ENCODE measurements around the gene CTIF.

The CTIF gene

DNA sequence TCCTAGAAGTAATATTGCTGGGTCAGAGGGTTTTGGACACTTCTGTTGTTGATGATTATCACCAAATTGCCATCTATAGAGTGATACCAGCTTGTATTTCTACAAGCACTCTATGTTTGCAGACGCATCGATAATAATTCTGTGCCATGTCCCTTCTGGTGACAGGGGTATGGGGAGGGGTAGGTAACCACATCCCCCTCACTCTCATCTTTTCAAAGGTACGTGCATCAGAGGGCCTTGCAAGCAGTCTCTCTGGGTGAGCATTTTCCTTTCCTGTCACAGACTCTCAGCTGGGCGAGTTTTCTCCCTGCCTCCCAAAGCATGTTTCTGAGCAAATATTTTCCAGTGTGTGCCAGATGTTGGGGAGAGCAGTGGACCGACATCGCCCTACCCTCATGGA, 314.0 kb downstream of the CTIF start:
- H3K27me3 ChIP-seq (ENCODE audit: low read depth, low read length): no peaks in the 10 kb centered on the region

DNA sequence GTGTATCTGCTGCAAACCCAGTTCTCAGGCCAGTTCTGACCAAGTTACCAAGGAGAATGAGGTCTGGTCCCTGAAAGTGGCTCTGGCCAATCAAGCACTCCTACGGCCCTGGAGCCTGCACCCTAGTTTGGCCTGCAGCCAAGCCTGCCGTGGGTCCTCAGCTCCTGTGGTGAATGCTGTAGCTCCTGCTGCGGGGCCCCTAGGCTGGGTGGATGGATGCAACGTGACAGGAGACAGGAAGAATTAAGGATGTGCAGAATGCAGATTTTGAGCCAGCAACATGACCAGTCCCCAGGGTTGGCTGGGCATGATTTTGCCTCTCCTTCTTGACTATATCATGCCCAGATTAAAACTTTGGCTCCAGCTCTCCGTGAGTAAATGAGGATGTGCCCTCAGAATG, 314.8 kb downstream of the CTIF start:
- Histone ChIP-seq H3K4me2 (ENCODE audit: low read length) (no peak overlapping the region), H2AFZ (ENCODE audit: low read depth, low read length) (no peak overlapping the region), H3K9me3 (ENCODE audit: insufficient read depth, low read length) (no peaks in the 10 kb centered on the region), H3K79me2 (ENCODE audit: low read length) (no peaks in the 10 kb centered on the region), H3K27me3 (ENCODE audit: low read depth, low read length) (no peaks in the 10 kb centered on the region), H4K20me1 (ENCODE audit: insufficient read depth, low read length) (no peaks in the 10 kb centered on the region), H3K4me3 (ENCODE audit: low read length) (no peak overlapping the region), H3K36me3 (replicated peaks; ENCODE audit: low read depth, low read length) (no peaks in the 10 kb centered on the region), H3K9ac (ENCODE audit: low read length) (no peak overlapping the region), H3K4me1 (ENCODE audit: low read length) (peaks cover 3% of the 10 kb centered on the region), H3K27ac (ENCODE audit: low read length) (no peak overlapping the region)
- no peak for TF ChIP-seq EZH2phosphoT487 (IDR thresholded peaks at IDR 0.05; ENCODE audit: low read depth)
- TF ChIP-seq, protein P1, sequence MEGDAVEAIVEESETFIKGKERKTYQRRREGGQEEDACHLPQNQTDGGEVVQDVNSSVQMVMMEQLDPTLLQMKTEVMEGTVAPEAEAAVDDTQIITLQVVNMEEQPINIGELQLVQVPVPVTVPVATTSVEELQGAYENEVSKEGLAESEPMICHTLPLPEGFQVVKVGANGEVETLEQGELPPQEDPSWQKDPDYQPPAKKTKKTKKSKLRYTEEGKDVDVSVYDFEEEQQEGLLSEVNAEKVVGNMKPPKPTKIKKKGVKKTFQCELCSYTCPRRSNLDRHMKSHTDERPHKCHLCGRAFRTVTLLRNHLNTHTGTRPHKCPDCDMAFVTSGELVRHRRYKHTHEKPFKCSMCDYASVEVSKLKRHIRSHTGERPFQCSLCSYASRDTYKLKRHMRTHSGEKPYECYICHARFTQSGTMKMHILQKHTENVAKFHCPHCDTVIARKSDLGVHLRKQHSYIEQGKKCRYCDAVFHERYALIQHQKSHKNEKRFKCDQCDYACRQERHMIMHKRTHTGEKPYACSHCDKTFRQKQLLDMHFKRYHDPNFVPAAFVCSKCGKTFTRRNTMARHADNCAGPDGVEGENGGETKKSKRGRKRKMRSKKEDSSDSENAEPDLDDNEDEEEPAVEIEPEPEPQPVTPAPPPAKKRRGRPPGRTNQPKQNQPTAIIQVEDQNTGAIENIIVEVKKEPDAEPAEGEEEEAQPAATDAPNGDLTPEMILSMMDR (IDR thresholded peaks at IDR 0.05; ENCODE audit: low read depth, low read length): no peak

More for the DNA sequence above, 314.0 kb downstream of the CTIF start:
- Histone ChIP-seq H3K27ac (ENCODE audit: low read length) (no peak overlapping the region), H3K79me2 (ENCODE audit: low read length) (no peaks in the 10 kb centered on the region), H3K4me2 (ENCODE audit: low read length) (no peak overlapping the region), H3K36me3 (replicated peaks; ENCODE audit: low read depth, low read length) (no peaks in the 10 kb centered on the region), H3K4me1 (ENCODE audit: low read length) (peaks cover 3% of the 10 kb centered on the region), H3K9ac (ENCODE audit: low read length) (no peak overlapping the region), H3K9me3 (ENCODE audit: insufficient read depth, low read length) (no peaks in the 10 kb centered on the region), H2AFZ (ENCODE audit: low read depth, low read length) (no peak overlapping the region), H3K4me3 (ENCODE audit: low read length) (no peak overlapping the region), H4K20me1 (ENCODE audit: insufficient read depth, low read length) (no peaks in the 10 kb centered on the region)
- TF ChIP-seq, protein P1 (IDR thresholded peaks at IDR 0.05; ENCODE audit: low read depth, low read length): no peak
- TF ChIP-seq EZH2phosphoT487 (IDR thresholded peaks at IDR 0.05; ENCODE audit: low read depth): no peak

DNA sequence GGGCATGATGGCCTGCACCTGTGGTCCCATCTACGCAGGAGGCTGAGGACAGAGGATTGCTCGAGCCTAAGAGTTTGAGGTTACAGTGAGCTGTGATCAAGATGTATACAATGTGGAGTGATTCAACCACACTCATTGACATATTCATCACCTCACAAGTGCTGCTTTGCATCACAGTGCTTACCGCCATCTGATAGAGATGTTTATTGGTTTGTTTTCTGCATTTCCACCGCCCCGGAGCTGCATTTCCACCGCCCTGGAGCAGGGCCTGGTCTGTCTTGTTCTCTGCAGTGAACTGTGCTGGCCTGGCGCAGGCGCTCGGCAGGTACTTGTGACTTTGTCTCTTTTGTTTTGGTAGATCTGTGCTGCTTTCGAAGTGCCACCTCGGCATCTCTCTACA, 315.9 kb downstream of the CTIF start:
- no peaks in the 10 kb centered on the region for H3K79me2 ChIP-seq (ENCODE audit: low read length)
- H3K4me2 ChIP-seq (ENCODE audit: low read length): no peak overlapping the region
- no peak overlapping the region for H3K4me3 ChIP-seq (ENCODE audit: low read length)
- H3K9me3 ChIP-seq (ENCODE audit: insufficient read depth, low read length): no peaks in the 10 kb centered on the region
- H3K4me1 ChIP-seq (ENCODE audit: low read length): peaks cover 3% of the 10 kb centered on the region
- no peak overlapping the region for H2AFZ ChIP-seq (ENCODE audit: low read depth, low read length)
- no peaks in the 10 kb centered on the region for H4K20me1 ChIP-seq (ENCODE audit: insufficient read depth, low read length)
- TF ChIP-seq, protein P1 (IDR thresholded peaks at IDR 0.05; ENCODE audit: low read depth, low read length): no peak
- TF ChIP-seq EZH2phosphoT487 (IDR thresholded peaks at IDR 0.05; ENCODE audit: low read depth): no peak
- H3K27me3 ChIP-seq (ENCODE audit: low read depth, low read length): no peaks in the 10 kb centered on the region
- no peak overlapping the region for H3K27ac ChIP-seq (ENCODE audit: low read length)
- no peaks in the 10 kb centered on the region for H3K36me3 ChIP-seq (replicated peaks; ENCODE audit: low read depth, low read length)
- H3K9ac ChIP-seq (ENCODE audit: low read length): no peak overlapping the region

DNA sequence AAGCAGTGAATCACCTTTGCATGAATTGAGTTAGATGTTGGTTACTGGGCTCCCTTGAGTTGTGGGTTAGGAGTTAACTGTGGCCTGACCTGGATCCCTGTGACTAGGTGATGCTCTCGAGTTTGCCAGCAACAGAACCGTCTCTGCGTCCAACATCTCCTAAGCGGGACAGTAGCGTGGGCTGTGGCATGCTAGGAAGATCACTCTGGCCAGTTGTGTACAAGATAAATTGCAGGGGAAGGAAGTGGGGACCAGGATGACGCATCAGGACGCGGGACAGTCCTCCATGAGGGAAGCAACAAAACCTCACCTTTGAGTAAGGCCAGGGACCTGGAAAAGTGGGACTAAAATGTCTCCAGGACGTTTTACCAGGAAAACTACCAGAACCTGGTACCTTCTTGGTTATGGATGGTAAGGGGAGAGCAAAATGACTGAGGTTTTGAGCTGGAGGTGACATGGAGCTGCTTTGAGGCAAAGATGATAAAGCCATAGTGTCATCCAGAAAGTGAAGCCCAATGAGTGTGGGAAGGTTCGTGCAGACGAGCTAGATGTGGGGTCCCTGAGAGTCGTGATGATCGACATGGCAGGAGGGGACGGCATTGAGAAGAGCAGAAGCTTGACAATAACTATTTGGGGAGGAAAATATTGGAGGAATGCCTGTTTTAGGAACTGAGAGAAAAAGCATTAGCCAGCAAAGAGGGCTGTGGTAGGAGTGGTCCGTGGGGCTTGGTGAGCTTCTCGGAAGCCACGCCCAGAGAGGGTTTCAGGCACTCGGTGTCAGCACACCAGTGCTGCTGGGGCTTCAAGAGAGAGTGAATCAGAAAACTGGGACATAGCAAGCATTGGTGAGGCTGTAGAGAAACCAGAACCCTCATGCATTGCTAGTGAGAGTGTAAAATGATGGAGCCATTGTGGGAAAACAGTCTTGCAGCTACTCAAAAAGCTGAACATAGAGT, 316.9 kb downstream of the CTIF start:
- Histone ChIP-seq H3K9me3 (ENCODE audit: insufficient read depth, low read length) (no peaks in the 10 kb centered on the region), H3K4me3 (ENCODE audit: low read length) (no peak overlapping the region), H2AFZ (ENCODE audit: low read depth, low read length) (no peak overlapping the region), H3K27ac (ENCODE audit: low read length) (no peak overlapping the region), H3K27me3 (ENCODE audit: low read depth, low read length) (no peaks in the 10 kb centered on the region), H3K36me3 (replicated peaks; ENCODE audit: low read depth, low read length) (no peaks in the 10 kb centered on the region), H3K79me2 (ENCODE audit: low read length) (no peaks in the 10 kb centered on the region), H4K20me1 (ENCODE audit: insufficient read depth, low read length) (no peaks in the 10 kb centered on the region), H3K9ac (ENCODE audit: low read length) (no peak overlapping the region), H3K4me2 (ENCODE audit: low read length) (no peak overlapping the region), H3K4me1 (ENCODE audit: low read length) (peaks cover 3% of the 10 kb centered on the region)
- TF ChIP-seq EZH2phosphoT487 (IDR thresholded peaks at IDR 0.05; ENCODE audit: low read depth): no peak
